Endothelial cell of umbilical vein (primary cell): Measurements from ENCODE around the gene DYRK1A. TPM values are rescaled to one million over a fixed set of nuclear protein-coding genes. Genes with fewer than 3 reads are reported as not detected.

ENCODE experiments used
- BruUV-seq: library from RNA; stranded (reverse); fragments of 400-500 nt; replicated peaks from 2 replicates; lab custom pipeline; 2021; lab: Mats Ljungman, UMichigan
- CTCF ChIA-PET: fragments of 300-600, 350-600 bp; sonication (Branson Sonifier 250); formaldehyde crosslinking; loops from one replicate; lab custom pipeline; 2021; ENCODE audit warnings: antibody characterized with exemption, inconsistent platforms; lab: Charles Lee
- POLR2A ChIA-PET: fragments of 300-600, 350-600 bp; sonication (Branson Sonifier 250); formaldehyde crosslinking; loops from one replicate; lab custom pipeline; 2021; ENCODE audit warnings: antibody characterized with exemption, inconsistent platforms; lab: Charles Lee
- DNase-seq: peaks from one replicate; pipeline ENCODE4 v3.0.0-alpha.2; 2011; ENCODE audit warnings: low read depth, low spot score
- FAIRE-seq: peaks from 2 replicates; lab custom pipeline; 2011; peaks lifted over from hg19 to GRCh38; lab: Jason Lieb, UNC
- H2AFZ ChIP-seq: 2 replicates; pipeline ENCODE4 v1.6.0; 2012; ENCODE audit warnings: low read depth, low read length, control low read depth, inconsistent platforms
- H3K27ac ChIP-seq: 2 replicates; pipeline ENCODE4 v1.5.1; 2011; ENCODE audit warnings: low read depth, mild to moderate bottlenecking, control low read depth, low read length, moderate library complexity; ENCODE audit not compliant: insufficient read depth
- H3K27me3 ChIP-seq, 2 experiments: 2 replicates each; pipeline versions ENCODE4 v1.6.0 to v1.6.1; 2011; ENCODE audit warnings: low read length in 2 of 2, mixed read lengths in 1 of 2; ENCODE audit not compliant: control insufficient read depth in 2 of 2, insufficient read depth in 2 of 2
- H3K36me3 ChIP-seq, 2 experiments: 2 replicates in 1 of 2; 3 replicates in 1 of 2; pipeline ENCODE4 v1.5.1; 2011; ENCODE audit warnings: low read length in 2 of 2, mild to moderate bottlenecking in 1 of 2, moderate library complexity in 1 of 2; ENCODE audit not compliant: control insufficient read depth in 2 of 2, insufficient read depth in 2 of 2; ENCODE audit errors: extremely low read depth in 1 of 2
- H3K4me1 ChIP-seq: 3 replicates; pipeline ENCODE4 v1.5.1; 2011; ENCODE audit warnings: mild to moderate bottlenecking, low read length; ENCODE audit not compliant: control insufficient read depth, insufficient read depth; ENCODE audit errors: extremely low read depth
- H3K4me2 ChIP-seq: 2 replicates; pipeline ENCODE4 v1.6.1; 2011; ENCODE audit warnings: low read length, control low read depth, mixed read lengths; ENCODE audit not compliant: insufficient read depth
- H3K4me3 ChIP-seq, 3 experiments: fragments of 200-600 bp in 1 of 3; sonication (generic), shearing (Covaris generic) in 1 of 3; replicated peaks in 1 of 3; 2 replicates each; pipeline ENCODE4 v1.5.1; 2011 to 2016; ENCODE audit warnings: control low read depth in 3 of 3, low read length in 3 of 3, mild to moderate bottlenecking in 2 of 3, inconsistent platforms in 1 of 3, low read depth in 1 of 3, moderate library complexity in 1 of 3; ENCODE audit not compliant: insufficient read depth in 1 of 3
- H3K79me2 ChIP-seq: 2 replicates; pipeline ENCODE4 v1.6.0; 2012; ENCODE audit warnings: low read length, inconsistent platforms; ENCODE audit not compliant: control insufficient read depth, insufficient read depth
- H3K9ac ChIP-seq: replicated peaks from 2 replicates; pipeline ENCODE3; 2011; ENCODE audit warnings: low read length, control low read depth; ENCODE audit not compliant: insufficient read depth; ENCODE audit errors: extremely low read depth
- H3K9me1 ChIP-seq: replicated peaks from 3 replicates; pipeline ENCODE4 v1.6.0; 2011; ENCODE audit warnings: mild to moderate bottlenecking, low read length; ENCODE audit not compliant: control insufficient read depth, insufficient read depth; ENCODE audit errors: extremely low read depth
- H3K9me3 ChIP-seq: replicated peaks from 2 replicates; pipeline ENCODE4 v1.5.1; 2012; ENCODE audit warnings: low read length, inconsistent platforms; ENCODE audit not compliant: control insufficient read depth, insufficient read depth
- H4K20me1 ChIP-seq: replicated peaks from 2 replicates; pipeline ENCODE3; 2011; ENCODE audit warnings: mild to moderate bottlenecking, low read length; ENCODE audit not compliant: control insufficient read depth, insufficient read depth; ENCODE audit errors: extremely low read depth
- EZH2 ChIP-seq: IDR thresholded peaks from 2 replicates; pipeline ENCODE4 v1.6.1; 2012; ENCODE audit warnings: borderline replicate concordance, low read depth, mild to moderate bottlenecking, moderate library complexity, low read length, inconsistent platforms; ENCODE audit not compliant: severe bottlenecking
- FOS ChIP-seq: IDR thresholded peaks from 2 replicates; pipeline ENCODE4 v1.6.1; 2011; ENCODE audit warnings: mild to moderate bottlenecking, low read length, moderate library complexity, borderline replicate concordance; ENCODE audit not compliant: insufficient read depth
- GATA2 ChIP-seq: IDR thresholded peaks from 2 replicates; pipeline ENCODE4 v1.7.0; 2011; ENCODE audit warnings: low read depth, mild to moderate bottlenecking, moderate library complexity, mixed read lengths, low read length; ENCODE audit not compliant: insufficient read length, insufficient read depth
- JUN ChIP-seq: IDR thresholded peaks from 2 replicates; pipeline ENCODE4 v1.6.1; 2011; ENCODE audit warnings: borderline replicate concordance, low read depth; ENCODE audit not compliant: insufficient read length, insufficient read depth
- MYC ChIP-seq: IDR thresholded peaks from one replicate; pipeline ENCODE4 v1.6.1; 2011; ENCODE audit warnings: mild to moderate bottlenecking, low read depth, low read length
- POLR2A ChIP-seq: IDR thresholded peaks from 2 replicates; pipeline ENCODE4 v1.6.1; 2012; ENCODE audit warnings: low read depth, mild to moderate bottlenecking, control low read depth, low read length
- POLR2AphosphoS5 ChIP-seq: IDR thresholded peaks from 2 replicates; pipeline ENCODE4 v1.6.1; 2012; ENCODE audit warnings: low read depth, mild to moderate bottlenecking, control low read depth, low read length, moderate library complexity; ENCODE audit not compliant: insufficient read depth
- dilution Hi-C: fragments of 300-500 bp; cut with MboI; formaldehyde crosslinking; loops from one replicate; pipeline ENCODE4 v1.15.0; 2019; ENCODE audit warnings: low sequenced_read_pairs; ENCODE audit not compliant: extremely low pct_ligation_motif_present
- intact Hi-C: fragments of 100-400 bp; cut with micrococcal nuclease; formaldehyde crosslinking; loops from one replicate; pipeline ENCODE4 v1.10.0; 2022
- polyA plus RNA-seq, 4 experiments: library from polyadenylated mRNA; depleted of rRNA in 3 of 4; stranded (reverse) in 3 of 4; unstranded in 1 of 4; fragments of >200 nt; gene quantifications; 2 replicates each; pipeline versions ENCODE4 v1.2.1 to v1.2.3, GENCODE V29; 2011 to 2012; ENCODE audit warnings: missing spikeins in 1 of 4
- total RNA-seq: library from RNA; stranded (reverse); gene quantifications from 2 replicates; pipeline ENCODE4 v1.2.3, GENCODE V29; 2021
- TF ChIP-seq, protein P1 (sequence below), 2 donors: IDR thresholded peaks; 1 replicate in 1 of 2; 2 replicates in 1 of 2; pipeline ENCODE4 v1.5.1; 2011; ENCODE audit warnings: low read length in 2 of 2, mild to moderate bottlenecking in 2 of 2, moderate library complexity in 2 of 2, control low read depth in 1 of 2, inconsistent platforms in 1 of 2, low read depth in 1 of 2; ENCODE audit not compliant: insufficient read depth in 1 of 2; ENCODE audit errors: extremely low read depth in 1 of 2
- TF ChIP-seq, protein P2 (sequence below): IDR thresholded peaks from 2 replicates; pipeline ENCODE4 v1.6.1; 2011; ENCODE audit not compliant: insufficient read depth, insufficient read length

Gene DYRK1A
- total and polyA plus RNA-seq, 2 donors (not counting 3 experiments of a cell fraction or from before 2014, with no cell fraction given): 51.8 to 53.7 TPM

DNA sequence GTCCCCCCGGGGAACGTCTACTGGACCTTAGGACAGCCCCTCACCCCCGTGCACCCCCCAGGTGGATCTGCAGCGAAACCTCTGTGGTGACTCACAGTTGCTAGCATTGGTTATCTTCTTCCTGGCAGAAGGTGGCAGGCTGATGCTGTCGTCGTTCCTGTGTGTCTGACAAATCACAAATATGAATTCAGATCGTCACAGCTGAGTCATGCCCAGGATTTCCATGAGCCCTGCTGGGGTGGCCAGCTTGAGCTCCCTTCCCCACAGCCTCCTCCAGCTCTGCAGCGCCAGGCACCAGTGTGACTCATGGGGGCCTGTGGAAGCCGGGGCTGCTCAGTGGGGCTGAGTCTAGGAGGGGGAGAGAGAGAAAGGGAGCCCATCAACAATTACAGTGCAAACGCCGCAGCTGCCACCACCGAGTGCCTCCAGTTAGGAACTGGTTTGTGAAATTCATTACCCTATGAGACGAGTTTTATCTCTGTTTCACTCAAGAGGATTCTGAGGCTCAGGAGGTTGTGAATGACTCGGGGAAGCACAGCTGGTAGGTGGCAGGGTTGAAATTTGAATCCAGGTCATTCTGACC, 197.9 kb downstream of the DYRK1A start:
- FAIRE-seq: peak; percentile 98
- dilution Hi-C loops: no loop called here

More for the DNA sequence above, 197.9 kb downstream of the DYRK1A start:
- TF ChIP-seq MYC: no peak
- no peak for TF ChIP-seq POLR2A
- peak; percentile 92 for TF ChIP-seq JUN
- TF ChIP-seq, protein P1, sequence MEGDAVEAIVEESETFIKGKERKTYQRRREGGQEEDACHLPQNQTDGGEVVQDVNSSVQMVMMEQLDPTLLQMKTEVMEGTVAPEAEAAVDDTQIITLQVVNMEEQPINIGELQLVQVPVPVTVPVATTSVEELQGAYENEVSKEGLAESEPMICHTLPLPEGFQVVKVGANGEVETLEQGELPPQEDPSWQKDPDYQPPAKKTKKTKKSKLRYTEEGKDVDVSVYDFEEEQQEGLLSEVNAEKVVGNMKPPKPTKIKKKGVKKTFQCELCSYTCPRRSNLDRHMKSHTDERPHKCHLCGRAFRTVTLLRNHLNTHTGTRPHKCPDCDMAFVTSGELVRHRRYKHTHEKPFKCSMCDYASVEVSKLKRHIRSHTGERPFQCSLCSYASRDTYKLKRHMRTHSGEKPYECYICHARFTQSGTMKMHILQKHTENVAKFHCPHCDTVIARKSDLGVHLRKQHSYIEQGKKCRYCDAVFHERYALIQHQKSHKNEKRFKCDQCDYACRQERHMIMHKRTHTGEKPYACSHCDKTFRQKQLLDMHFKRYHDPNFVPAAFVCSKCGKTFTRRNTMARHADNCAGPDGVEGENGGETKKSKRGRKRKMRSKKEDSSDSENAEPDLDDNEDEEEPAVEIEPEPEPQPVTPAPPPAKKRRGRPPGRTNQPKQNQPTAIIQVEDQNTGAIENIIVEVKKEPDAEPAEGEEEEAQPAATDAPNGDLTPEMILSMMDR (IDR thresholded peaks at IDR 0.05; ENCODE audit: extremely low read depth in 1 of 2, insufficient read depth in 1 of 2, low read depth in 1 of 2, low read length in 2 of 2): no peak
- TF ChIP-seq POLR2AphosphoS5: peak; percentile 40
- no peak for TF ChIP-seq EZH2
- TF ChIP-seq FOS: peak; percentile 98
- TF ChIP-seq GATA2: peak; percentile 69
- TF ChIP-seq, protein P2, sequence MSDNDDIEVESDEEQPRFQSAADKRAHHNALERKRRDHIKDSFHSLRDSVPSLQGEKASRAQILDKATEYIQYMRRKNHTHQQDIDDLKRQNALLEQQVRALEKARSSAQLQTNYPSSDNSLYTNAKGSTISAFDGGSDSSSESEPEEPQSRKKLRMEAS: no peak
- H3K36me3 ChIP-seq: no peaks in the 10 kb centered on the region
- peak overlapping the region; percentile 44 for H3K4me2 ChIP-seq
- H4K20me1 ChIP-seq: no peaks in the 10 kb centered on the region
- CTCF ChIA-PET: interaction anchor here (0.5 to 2.3 kb wide), 40 partner anchors 9 to 298 kb away, joined by 3 to 17 read pairs (median 4); partner anchors contain the start of genes DYRK1A and VPS26C
- DNase-seq: peak; percentile 98
- POLR2A ChIA-PET: interaction anchor here (0.7 to 1.7 kb wide), 5 partner anchors 10 to 105 kb away, joined by 3 to 7 read pairs (median 4); no protein-coding TSS in a partner anchor
- peaks cover 0 to 5% of the 10 kb centered on the region in 2 experiments for H3K27me3 ChIP-seq
- H2AFZ ChIP-seq: peak overlapping the region; percentile 71
- no peaks in the 10 kb centered on the region for H3K9me1 ChIP-seq
- peak overlapping the region; percentile 81 for H3K27ac ChIP-seq
- no peaks in the 10 kb centered on the region for H3K9me3 ChIP-seq
- no TSS peak for BruUV-seq
- H3K79me2 ChIP-seq: no peaks in the 10 kb centered on the region
- peaks cover 14% of the 10 kb centered on the region for H3K4me1 ChIP-seq
- H3K4me3 ChIP-seq: peak overlapping the region in 2 of 3 experiments; percentile 44 to 54
- intact Hi-C loops: loop anchor here (1.0 to 5.0 kb wide), 5 partner anchors 16 to 192 kb away; no protein-coding TSS in a partner anchor
- peak overlapping the region; percentile 71 for H3K9ac ChIP-seq
